NCI-H748 (cell line): Measurements from ENCODE around the gene AP3B1.
A peak's percentile ranks its signal among the peaks of the same experiment; 100 is the strongest.

Experiments
- DNase-seq: peaks from one replicate; lab custom pipeline; 2025; ENCODE audit not compliant: unreplicated experiment; lab: John Stamatoyannopoulos, UW

The AP3B1 gene, protein sequence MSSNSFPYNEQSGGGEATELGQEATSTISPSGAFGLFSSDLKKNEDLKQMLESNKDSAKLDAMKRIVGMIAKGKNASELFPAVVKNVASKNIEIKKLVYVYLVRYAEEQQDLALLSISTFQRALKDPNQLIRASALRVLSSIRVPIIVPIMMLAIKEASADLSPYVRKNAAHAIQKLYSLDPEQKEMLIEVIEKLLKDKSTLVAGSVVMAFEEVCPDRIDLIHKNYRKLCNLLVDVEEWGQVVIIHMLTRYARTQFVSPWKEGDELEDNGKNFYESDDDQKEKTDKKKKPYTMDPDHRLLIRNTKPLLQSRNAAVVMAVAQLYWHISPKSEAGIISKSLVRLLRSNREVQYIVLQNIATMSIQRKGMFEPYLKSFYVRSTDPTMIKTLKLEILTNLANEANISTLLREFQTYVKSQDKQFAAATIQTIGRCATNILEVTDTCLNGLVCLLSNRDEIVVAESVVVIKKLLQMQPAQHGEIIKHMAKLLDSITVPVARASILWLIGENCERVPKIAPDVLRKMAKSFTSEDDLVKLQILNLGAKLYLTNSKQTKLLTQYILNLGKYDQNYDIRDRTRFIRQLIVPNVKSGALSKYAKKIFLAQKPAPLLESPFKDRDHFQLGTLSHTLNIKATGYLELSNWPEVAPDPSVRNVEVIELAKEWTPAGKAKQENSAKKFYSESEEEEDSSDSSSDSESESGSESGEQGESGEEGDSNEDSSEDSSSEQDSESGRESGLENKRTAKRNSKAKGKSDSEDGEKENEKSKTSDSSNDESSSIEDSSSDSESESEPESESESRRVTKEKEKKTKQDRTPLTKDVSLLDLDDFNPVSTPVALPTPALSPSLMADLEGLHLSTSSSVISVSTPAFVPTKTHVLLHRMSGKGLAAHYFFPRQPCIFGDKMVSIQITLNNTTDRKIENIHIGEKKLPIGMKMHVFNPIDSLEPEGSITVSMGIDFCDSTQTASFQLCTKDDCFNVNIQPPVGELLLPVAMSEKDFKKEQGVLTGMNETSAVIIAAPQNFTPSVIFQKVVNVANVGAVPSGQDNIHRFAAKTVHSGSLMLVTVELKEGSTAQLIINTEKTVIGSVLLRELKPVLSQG

DNA sequence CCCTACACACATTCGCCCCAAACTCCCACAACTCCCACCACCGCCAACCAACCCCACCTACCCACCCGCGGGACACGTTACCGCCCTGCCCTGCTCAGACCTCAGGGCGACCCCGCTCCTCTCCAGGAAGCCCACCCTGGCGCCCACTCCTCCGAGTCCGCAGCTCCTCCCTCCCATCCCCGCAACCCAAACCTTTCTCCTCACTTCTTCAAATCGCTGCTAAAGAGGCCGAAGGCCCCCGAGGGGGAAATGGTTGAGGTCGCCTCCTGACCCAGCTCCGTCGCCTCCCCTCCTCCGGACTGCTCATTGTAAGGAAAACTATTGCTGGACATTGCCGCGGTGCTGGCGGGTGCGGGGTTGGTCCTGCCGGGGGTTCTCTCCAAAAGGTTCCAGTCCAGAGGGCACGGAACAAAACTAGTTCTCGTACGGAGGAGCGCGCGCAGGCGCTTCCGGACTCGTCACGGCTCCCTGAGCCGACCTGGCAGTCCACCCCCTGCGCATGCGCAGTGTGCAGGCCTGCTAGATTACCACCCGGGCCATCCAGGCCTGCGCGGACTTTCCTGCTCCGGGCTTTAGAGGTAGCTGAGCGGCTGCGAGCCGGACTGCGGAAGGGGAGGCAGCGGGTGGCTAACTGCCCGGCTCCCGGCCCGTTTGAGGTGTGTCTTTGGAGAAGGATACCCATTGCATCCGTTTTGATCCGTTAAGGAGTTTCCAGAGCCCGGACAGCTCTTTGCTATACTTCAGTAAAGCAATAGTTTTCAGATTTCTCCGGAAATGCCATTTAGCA lies at the start of gene AP3B1:
Gene AP3B1 (minus strand): TSS at position 451 of the 787 bp plus-strand sequence. CDS start 119 bp downstream, at position 332.
- DNase-seq: peak; percentile 99

DNA sequence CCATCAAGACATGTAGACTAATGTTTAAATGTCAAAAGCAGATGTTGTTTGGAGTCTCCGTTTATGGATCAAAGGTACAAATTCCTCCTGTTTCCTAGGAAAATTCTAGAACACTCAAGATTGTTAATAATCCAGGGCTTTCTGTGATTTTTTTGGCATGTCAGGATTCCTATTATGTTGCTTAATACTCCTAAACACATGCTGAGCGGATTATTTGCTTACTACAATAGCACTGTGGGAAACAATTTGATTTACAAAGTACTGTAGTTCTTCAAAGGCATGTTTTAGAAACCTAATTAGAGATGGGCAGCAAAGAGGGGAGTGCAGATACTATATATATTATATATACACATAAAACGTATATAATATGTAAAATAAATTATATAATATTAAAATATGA lies 46.9 kb upstream of the AP3B1 start:
- peak; percentile 62 for DNase-seq

DNA sequence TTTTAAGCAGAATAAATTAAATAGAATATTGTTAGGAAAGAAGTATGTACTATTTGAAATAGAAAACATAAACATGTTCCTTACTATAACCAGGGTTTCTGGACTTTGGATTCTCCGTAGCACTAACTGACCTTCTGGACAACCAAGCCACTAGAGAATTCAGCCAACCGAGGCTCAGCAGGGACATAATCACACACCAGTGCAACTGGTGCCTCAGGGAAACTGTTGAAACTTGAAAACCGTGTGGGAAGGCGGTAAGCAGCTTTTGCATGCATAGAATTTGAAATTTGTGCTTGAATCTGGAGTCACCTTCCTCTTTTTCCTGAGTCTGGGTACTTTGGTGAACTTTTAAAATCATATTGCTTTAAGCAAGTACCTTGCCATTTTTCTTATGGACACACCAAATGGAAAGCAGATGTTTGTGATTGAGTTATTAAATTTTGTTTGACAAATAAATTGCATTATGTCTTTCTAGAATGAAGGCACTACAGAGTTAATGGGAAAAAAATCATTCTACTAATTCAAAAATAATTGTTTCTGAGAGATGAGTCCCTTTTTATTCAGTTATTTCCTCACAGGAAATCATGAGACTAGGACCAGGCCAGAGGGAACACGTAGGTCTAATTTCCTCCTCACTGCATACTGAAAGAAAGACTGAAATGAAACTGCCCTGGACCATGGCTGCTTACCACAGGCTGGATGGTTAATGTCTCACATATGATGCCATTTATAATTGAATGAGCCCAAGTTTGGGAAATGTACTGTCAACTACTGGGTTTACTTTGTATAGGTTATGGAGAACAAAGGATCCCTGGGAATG lies 45.3 kb upstream of the AP3B1 start:
- no peak for DNase-seq

DNA sequence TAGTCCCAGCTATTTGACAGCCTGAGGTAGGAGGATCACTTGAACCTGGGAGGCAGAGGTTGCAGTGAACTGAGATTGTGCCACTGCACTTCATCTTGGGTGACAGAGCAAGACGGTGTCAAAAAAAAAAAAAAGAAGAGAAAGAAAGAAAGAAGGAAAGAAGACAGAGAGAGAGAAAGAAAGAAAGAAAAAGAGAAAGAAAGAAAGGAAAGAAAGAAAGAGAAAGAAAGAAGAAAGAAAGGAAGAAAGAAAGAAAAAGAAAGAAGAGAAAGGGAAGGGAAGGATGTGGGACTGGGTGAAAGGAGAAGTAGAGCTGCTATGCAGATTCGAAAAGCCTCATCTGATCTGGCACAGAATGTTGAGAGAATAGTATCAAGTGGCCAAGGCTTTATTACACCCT lies 42.2 kb upstream of the AP3B1 start:
- DNase-seq: no peak

DNA sequence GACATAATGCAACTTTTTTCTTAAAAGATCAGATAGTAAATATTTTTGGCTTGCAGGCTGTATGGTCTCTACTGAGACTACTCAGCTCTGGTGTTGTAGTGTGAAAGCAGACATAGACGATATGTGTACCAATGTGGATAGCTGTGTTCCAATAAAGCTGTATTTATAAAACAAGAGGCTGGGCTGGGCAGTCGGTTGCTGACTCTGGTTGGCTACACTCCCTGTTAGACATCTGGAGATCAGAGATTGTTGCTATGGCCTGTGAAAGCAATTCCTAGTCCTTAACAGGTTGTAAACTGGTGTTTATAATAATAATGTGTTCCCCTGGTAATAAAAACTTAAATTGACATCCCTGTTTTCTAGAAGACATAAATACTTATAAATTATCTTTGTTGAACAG lies 41.5 kb upstream of the AP3B1 start:
- no peak for DNase-seq

DNA sequence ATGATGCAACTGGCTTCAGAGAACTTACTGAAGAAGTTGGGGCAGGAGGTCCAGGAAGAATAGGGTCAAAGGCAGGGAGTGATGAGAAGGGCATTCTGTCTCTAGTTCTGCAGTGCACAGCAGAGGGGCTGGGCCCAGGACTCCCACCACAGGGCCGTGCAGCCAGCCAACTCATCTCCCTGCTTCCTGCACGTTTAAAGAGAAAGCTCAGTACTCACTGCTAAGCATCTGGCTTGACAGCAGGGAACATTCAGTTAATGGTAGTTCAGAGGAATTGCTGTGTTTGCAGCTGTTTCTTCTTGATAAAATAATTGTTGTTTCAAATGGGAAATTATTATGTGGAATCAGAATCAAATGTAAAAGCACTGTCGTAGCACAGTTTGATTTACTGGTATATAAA lies 40.3 kb upstream of the AP3B1 start:
- no peak for DNase-seq

DNA sequence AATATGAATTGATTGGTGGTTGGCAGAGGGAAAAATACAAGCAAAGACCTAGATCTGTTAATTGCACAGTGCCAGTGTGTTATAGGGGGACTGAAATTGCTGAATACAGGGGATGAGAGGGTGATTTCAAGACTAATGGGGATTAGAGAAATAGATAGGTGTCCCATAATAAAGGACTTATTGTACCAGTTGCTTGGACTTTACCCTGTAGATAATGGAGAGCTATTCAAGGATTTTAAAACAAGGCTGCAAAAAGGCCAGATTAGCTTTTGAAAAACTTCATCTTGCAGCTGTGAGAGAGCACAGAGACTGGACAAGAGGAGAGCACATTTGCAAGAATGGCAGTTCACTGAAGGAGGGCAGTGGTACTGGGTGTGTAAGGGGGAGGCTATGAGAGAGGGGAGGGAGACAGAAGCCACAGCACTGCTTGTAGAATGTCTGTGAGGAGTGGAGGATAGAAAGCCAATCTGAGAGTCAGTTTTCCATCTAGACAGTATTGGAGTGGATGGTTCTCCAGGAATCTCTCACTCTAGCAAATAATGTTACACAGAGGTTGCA lies 37.1 kb upstream of the AP3B1 start:
- DNase-seq: no peak

DNA sequence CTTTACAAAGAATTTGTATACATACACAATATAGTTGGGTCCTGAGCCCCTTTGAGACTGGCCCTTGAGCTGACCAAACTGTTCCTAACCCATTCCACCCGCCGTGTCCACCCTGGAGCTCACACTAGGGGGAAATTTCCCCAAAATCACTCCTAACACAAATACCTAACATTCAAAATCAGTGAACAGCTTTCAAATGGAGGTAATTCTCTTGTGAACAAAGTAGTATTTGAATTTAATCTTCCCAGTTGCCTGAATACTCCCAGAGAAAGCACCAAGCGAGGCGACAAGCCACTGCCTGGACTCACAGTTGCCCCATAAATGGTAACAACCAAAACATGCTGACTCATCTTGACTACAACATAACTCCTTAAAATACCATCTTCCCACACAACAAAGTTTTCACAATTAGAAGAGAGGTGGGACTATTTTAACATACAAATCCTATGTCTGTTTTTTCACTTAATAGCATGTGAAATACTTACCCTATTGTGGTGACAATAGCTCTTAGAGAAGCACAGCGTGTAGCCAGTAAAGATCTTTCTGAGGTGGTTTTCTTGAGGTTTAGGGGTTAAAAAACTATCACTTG lies 34.2 kb upstream of the AP3B1 start:
- no peak for DNase-seq

DNA sequence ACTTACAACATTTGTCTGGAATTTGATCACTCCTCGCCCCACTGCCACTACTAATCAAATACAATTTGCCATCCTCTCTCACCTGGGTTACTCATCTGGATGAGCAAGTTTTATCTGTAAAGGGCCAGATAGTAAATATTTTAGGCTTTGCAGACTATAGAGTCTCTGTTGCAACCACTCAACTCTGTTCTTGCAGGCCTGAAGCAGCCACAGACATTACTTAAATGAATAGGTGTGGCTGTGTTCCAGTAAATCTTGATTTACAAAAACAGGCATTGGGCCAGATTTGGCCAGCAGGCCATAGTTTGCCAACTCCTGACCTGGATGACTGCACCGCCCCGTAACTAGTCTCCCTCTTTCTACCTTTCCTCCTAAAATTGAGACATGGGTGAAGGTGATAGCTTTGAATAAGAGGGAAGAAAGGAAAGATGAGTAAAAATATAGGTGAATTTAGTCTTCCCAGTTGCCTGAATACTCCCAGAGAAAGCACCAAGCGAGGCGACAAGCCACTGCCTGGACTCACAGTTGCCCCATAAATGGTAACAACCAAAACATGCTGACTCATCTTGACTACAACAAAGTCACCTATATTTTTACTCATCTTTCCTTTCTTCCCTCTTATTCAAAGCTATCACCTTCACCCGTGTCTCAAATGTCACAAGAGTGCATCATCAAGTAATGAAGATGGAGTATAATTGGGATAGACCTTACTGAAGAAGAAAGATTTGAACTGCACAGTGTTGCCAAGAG lies 33.4 kb upstream of the AP3B1 start:
- peak; percentile 13 for DNase-seq

DNA sequence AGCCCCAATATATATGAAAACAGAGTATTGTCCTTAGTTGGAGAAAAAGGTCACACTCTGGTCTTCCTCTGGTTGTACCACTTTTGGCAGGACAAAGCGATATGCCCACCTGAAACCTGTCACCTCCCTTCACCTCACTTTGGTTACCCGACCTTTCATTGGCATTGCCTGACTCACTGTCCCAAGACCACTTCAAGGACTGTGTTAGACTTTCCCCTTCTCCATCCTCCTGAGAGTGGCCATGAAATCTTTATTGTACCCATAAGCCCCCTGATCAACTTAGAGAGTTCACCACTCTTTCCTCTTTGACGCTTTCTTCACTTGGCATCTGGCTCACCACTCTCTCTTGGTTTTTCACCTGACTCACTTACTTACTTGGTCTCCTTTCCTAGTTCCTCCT lies 32.4 kb upstream of the AP3B1 start:
- no peak for DNase-seq

DNA sequence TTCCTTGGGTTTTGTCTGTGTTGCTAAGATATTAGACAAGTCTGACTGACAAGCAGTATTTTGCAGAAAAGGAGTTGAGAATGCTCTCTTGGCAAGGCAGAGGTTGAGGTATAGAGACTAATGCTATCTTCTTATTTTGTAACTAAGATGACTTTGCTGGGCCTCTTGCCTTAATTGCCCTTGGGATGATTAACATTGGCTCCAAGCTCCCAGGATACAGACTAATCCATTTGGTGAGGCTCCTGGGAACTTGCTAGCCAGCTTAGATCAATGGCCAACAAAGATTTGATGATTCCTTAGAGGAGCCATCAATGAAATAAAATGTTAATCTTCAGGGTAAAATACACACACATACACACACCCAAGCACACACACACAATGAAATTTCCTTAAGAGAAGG lies 28.7 kb upstream of the AP3B1 start:
- no peak for DNase-seq

DNA sequence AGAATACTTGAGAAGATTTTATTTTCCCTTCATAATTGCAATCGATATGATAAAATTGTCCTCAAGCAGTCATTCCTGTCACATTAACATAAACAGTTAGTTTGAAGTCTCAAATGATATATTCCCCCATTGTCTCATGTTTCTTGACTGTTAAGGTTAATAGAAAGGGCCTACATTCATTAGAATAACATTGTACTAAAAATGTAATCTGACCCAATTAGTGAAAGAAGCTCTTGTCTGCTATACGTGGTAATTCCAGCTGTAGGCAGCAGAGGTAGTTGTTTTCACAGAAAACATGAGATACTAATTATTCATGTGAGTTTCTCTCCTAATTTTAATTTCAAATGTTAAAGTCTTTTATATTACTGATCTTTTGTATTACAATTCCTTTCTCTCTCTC lies 25.9 kb upstream of the AP3B1 start:
- DNase-seq: peak; percentile 74

DNA sequence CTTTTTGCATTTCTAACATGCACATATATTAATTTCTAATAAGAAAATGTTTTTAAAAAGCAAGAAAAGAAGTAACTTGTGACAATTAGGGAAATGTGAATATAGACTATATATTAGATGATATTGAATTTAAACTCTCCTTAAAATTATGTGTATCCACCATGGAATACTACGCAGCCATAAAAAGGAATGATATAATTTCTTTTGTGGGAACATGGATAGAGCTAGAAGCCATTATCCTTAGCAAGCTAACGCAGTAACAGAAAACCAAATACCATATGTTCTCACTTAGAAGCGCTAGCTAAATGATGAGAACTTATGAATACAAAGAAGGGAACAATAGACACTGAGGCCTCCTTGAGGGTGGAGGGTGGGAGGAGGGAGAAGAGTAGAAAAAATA lies 23.8 kb upstream of the AP3B1 start:
- DNase-seq: no peak

DNA sequence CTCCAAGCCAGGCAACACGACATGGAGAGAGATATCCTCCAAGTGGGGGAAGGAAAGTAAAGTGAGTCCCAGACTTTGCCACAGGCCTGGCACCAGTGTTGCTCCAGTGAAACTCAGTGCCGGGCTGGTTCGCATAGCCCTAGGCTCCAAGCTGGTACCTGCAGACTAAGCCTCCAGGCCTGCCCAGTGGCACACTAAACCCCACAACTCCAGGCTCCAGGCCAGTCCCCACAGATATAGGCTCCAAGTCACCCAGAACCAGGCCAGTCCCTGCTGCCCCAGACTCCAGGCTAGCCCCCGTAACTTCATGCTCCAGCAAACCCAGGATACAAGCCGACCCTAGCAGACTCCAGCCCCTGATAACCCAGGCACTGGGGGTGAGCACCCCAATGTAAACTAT lies 23.0 kb upstream of the AP3B1 start:
- no peak for DNase-seq

DNA sequence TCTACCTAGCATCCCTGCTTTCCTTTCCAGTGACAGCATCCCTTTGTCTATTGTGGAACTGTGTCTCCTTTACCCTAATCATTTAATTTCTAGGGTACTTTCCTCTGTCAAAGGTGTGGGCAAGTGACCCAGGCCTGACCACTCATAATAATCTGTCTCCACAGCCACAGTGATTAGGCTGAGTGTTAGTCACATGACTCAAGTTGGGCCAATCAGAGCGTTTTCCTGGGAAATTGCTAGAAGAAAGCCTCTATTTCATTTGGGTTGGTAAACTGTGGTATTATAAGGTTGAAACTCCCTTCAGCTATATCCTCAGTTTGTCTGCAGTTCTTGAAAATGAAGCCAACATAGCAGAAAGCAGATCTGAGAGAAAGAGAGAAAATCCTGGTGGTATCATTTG lies 14.2 kb upstream of the AP3B1 start:
- no peak for DNase-seq

DNA sequence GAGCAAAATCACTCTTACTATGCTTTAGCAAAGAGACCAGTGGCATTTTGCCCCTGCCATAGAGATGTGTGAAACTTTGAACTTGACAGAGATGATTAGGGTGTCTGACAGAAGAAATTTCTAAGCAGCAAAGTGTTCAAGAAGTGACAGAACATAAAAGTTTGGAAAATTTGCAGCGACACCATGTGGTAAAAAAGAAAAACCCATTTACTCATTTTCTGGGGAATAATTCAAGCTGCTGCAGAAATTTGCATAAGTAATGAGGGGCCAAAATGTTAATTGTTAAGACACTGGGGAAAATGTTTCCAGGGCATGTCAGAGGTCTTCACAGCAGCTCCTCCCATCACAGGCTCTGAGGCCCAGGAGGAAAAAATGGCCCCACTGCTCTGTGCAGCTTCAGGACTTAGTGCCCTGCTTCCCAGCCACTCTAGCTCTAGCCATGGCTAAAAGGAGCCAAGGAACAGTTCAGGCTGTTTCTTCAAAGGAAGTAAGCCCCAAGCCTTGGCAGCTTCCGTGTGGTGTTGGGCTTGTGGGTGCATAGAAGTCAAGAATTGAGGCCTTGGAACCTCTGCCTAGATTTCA lies 6.1 kb upstream of the AP3B1 start:
- peak; percentile 4 for DNase-seq

DNA sequence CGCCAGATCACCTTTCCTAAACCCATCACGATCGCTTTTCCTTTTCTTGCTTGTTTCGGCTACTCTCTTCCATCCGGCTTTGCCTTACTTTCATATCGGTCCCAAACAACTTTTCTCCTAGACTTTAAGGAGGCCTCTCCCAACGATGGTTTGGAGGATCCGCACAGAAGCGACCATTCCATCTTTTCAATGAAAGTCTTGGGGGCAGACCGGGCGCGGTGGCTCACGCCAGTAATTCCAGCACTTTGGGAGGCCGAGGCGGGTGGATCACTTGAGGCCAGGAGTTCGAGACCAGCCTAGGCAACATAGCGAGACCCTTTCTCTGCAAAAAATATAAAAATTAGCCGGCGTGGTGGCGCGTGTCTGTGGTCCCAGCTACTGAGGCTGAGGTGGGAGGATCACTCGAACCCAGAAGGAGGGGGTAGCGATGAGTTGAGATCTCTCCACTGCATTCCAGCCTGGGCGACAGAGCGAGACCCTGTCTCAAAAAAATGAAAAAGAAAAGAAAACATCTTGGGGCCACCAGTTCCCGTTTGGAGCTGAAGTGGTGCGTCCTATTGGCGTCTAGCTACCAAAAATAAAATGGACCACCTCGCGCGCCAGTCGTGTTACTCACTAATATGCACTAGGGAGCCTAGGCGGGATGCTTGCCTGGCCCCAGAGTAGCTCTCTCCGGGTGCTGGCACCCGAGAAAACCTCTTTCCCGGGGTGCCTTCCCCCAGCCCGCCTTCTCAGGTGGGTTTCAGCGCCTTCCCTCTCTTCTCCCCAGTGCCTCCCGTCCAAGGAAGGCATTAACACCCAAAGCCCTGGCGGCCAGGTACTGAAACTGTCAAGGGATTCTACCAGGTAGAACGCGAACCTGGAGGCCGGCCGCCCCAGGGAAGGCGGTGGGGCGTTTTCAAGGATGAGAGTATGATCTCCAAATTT lies 800 bp upstream of the AP3B1 start:
- DNase-seq: peak; percentile 78
